IPS-15b (cell line): ENCODE results near the gene RDX.

Experiments used
- H3K27me3 ChIP-seq: one replicate; pipeline ENCODE4 v1.6.1; 2013; ENCODE audit warnings: low read length; ENCODE audit not compliant: control insufficient read depth, insufficient read depth
- H3K36me3 ChIP-seq: one replicate; pipeline ENCODE4 v1.6.1; 2013; ENCODE audit warnings: low read length; ENCODE audit not compliant: control insufficient read depth, insufficient read depth
- H3K4me1 ChIP-seq: one replicate; pipeline ENCODE4 v1.6.1; 2013; ENCODE audit warnings: mild to moderate bottlenecking, low read length; ENCODE audit not compliant: control insufficient read depth, insufficient read depth
- H3K4me3 ChIP-seq: one replicate; pipeline ENCODE4 v1.5.1; 2013; ENCODE audit warnings: low read depth, low read length
- H3K9ac ChIP-seq: one replicate; pipeline ENCODE4 v1.6.1; 2013; ENCODE audit warnings: low read depth, mild to moderate bottlenecking, low read length
- H3K9me3 ChIP-seq: one replicate; pipeline ENCODE4 v1.6.1; 2013; ENCODE audit warnings: mild to moderate bottlenecking, low read length; ENCODE audit not compliant: control insufficient read depth, insufficient read depth

The RDX gene

GRCh38 chr11:110160016-110160415 lies 136.4 kb downstream of the RDX start:
- Histone ChIP-seq H3K36me3 (peaks cover 3% of the 10 kb centered on the region), H3K27me3 (no peaks in the 10 kb centered on the region), H3K9ac (no peak overlapping the region), H3K4me3 (no peak overlapping the region), H3K4me1 (no peaks in the 10 kb centered on the region), H3K9me3 (no peaks in the 10 kb centered on the region)

- no peaks in the 10 kb centered on the region for H3K9me3 ChIP-seq
- H3K4me1 ChIP-seq: no peaks in the 10 kb centered on the region
- H3K4me3 ChIP-seq: no peak overlapping the region
- H3K27me3 ChIP-seq: no peaks in the 10 kb centered on the region
- no peak overlapping the region for H3K9ac ChIP-seq
- H3K36me3 ChIP-seq: peaks cover 3% of the 10 kb centered on the region
Observed at GRCh38 chr11:110159476-110159875, 136.9 kb downstream of the RDX start.

- peaks cover 3% of the 10 kb centered on the region for H3K36me3 ChIP-seq
- H3K27me3 ChIP-seq: no peaks in the 10 kb centered on the region
- H3K4me1 ChIP-seq: no peaks in the 10 kb centered on the region
- H3K9ac ChIP-seq: no peak overlapping the region
- no peaks in the 10 kb centered on the region for H3K9me3 ChIP-seq
- H3K4me3 ChIP-seq: no peak overlapping the region
Observed at GRCh38 chr11:110158317-110159200, 137.9 kb downstream of the RDX start.

- no peaks in the 10 kb centered on the region for H3K27me3 ChIP-seq
- H3K9ac ChIP-seq: no peak overlapping the region
- H3K4me1 ChIP-seq: no peaks in the 10 kb centered on the region
- no peak overlapping the region for H3K4me3 ChIP-seq
- peaks cover 3% of the 10 kb centered on the region for H3K36me3 ChIP-seq
- H3K9me3 ChIP-seq: no peaks in the 10 kb centered on the region
Observed at GRCh38 chr11:110156503-110156902, 139.9 kb downstream of the RDX start.

GRCh38 chr11:110153474-110153873 lies 142.9 kb downstream of the RDX start:
- H3K4me3 ChIP-seq: no peak overlapping the region
- H3K27me3 ChIP-seq: no peaks in the 10 kb centered on the region
- no peak overlapping the region for H3K9ac ChIP-seq
- peaks cover 2% of the 10 kb centered on the region for H3K4me1 ChIP-seq
- no peaks in the 10 kb centered on the region for H3K36me3 ChIP-seq
- H3K9me3 ChIP-seq: no peaks in the 10 kb centered on the region

GRCh38 chr11:110152199-110152598 lies 144.2 kb downstream of the RDX start:
- Histone ChIP-seq H3K4me1 (peaks cover 2% of the 10 kb centered on the region), H3K9ac (no peak overlapping the region), H3K9me3 (no peaks in the 10 kb centered on the region), H3K27me3 (no peaks in the 10 kb centered on the region), H3K4me3 (no peak overlapping the region), H3K36me3 (no peaks in the 10 kb centered on the region)

GRCh38 chr11:110148775-110149744 lies 147.4 kb downstream of the RDX start:
- Histone ChIP-seq H3K9ac (no peak overlapping the region), H3K27me3 (no peaks in the 10 kb centered on the region), H3K36me3 (no peaks in the 10 kb centered on the region), H3K4me3 (no peak overlapping the region), H3K4me1 (peaks cover 2% of the 10 kb centered on the region), H3K9me3 (no peaks in the 10 kb centered on the region)

- H3K4me1 ChIP-seq: peaks cover 2% of the 10 kb centered on the region
- H3K4me3 ChIP-seq: no peak overlapping the region
- no peaks in the 10 kb centered on the region for H3K27me3 ChIP-seq
- no peak overlapping the region for H3K9ac ChIP-seq
- no peaks in the 10 kb centered on the region for H3K9me3 ChIP-seq
- H3K36me3 ChIP-seq: no peaks in the 10 kb centered on the region
Observed at GRCh38 chr11:110147962-110148709, 148.3 kb downstream of the RDX start.

GRCh38 chr11:110141812-110142211 lies 154.6 kb downstream of the RDX start:
- Histone ChIP-seq H3K27me3 (no peaks in the 10 kb centered on the region), H3K9ac (no peak overlapping the region), H3K9me3 (no peaks in the 10 kb centered on the region), H3K4me3 (no peak overlapping the region), H3K4me1 (no peaks in the 10 kb centered on the region), H3K36me3 (no peaks in the 10 kb centered on the region)

- H3K9me3 ChIP-seq: no peaks in the 10 kb centered on the region
- no peaks in the 10 kb centered on the region for H3K36me3 ChIP-seq
- H3K4me3 ChIP-seq: no peak overlapping the region
- H3K9ac ChIP-seq: no peak overlapping the region
- H3K27me3 ChIP-seq: no peaks in the 10 kb centered on the region
- H3K4me1 ChIP-seq: peaks cover 20% of the 10 kb centered on the region
Observed at GRCh38 chr11:110134110-110134509, 162.3 kb downstream of the RDX start.

- Histone ChIP-seq H3K4me3 (no peak overlapping the region), H3K27me3 (no peaks in the 10 kb centered on the region), H3K9ac (no peak overlapping the region), H3K9me3 (no peaks in the 10 kb centered on the region), H3K36me3 (no peaks in the 10 kb centered on the region), H3K4me1 (peaks cover 25% of the 10 kb centered on the region)
Observed at GRCh38 chr11:110133160-110133559, 163.3 kb downstream of the RDX start.
